GM10847 (cell line): ENCODE results near the gene PRM2.
A peak's percentile ranks its signal among the peaks of the same experiment; 100 is the strongest.

Experiments
- POLR2A ChIP-seq: IDR thresholded peaks from 2 replicates; pipeline ENCODE4 v1.6.1; 2011; ENCODE audit not compliant: insufficient read length; ENCODE audit errors: extremely low read depth

The PRM2 gene

GRCh38 chr16:11259655-11260595 is 16.4 kb downstream of the PRM2 start:
- no peak for TF ChIP-seq POLR2A

- TF ChIP-seq POLR2A = no peak
Measured at GRCh38 chr16:11258553-11259492, 17.5 kb downstream of the PRM2 start.

GRCh38 chr16:11257131-11257938 is 18.9 kb downstream of the PRM2 start:
- TF ChIP-seq POLR2A = no peak

GRCh38 chr16:11256661-11257130 is 19.6 kb downstream of the PRM2 start:
- TF ChIP-seq POLR2A = no peak

GRCh38 chr16:11255737-11256660 is 20.3 kb downstream of the PRM2 start, which contains the start of gene SOCS1:
Gene SOCS1, minus strand, starts transcription at chr16:11256204. Its CDS starts 726 bp downstream, at chr16:11255478.
- TF ChIP-seq POLR2A = peak; percentile 99

- TF ChIP-seq POLR2A = no peak
Measured at GRCh38 chr16:11254913-11255736, 21.2 kb downstream of the PRM2 start.

GRCh38 chr16:11253995-11254912 is 22.0 kb downstream of the PRM2 start:
- TF ChIP-seq POLR2A = no peak

- TF ChIP-seq POLR2A = no peak
Measured at GRCh38 chr16:11253009-11253994, 23.0 kb downstream of the PRM2 start.

- TF ChIP-seq POLR2A = no peak
Measured at GRCh38 chr16:11252482-11252931, 23.8 kb downstream of the PRM2 start.

- TF ChIP-seq POLR2A = no peak
Measured at GRCh38 chr16:11251525-11252481, 24.5 kb downstream of the PRM2 start.
